Measurements from ENCODE around the gene DSC3. TPM values are rescaled to one million over a fixed set of nuclear protein-coding genes. Genes with fewer than 3 reads are reported as not detected.
"Not testable (repeated sequence)": the region's sequence is repeated elsewhere in the genome, so short reads cannot be mapped to it uniquely, and the experiment has no call there.

DSC3 gene
- total RNA-seq, 1 donor from 2014 or later, result 0.22 TPM

DNA sequence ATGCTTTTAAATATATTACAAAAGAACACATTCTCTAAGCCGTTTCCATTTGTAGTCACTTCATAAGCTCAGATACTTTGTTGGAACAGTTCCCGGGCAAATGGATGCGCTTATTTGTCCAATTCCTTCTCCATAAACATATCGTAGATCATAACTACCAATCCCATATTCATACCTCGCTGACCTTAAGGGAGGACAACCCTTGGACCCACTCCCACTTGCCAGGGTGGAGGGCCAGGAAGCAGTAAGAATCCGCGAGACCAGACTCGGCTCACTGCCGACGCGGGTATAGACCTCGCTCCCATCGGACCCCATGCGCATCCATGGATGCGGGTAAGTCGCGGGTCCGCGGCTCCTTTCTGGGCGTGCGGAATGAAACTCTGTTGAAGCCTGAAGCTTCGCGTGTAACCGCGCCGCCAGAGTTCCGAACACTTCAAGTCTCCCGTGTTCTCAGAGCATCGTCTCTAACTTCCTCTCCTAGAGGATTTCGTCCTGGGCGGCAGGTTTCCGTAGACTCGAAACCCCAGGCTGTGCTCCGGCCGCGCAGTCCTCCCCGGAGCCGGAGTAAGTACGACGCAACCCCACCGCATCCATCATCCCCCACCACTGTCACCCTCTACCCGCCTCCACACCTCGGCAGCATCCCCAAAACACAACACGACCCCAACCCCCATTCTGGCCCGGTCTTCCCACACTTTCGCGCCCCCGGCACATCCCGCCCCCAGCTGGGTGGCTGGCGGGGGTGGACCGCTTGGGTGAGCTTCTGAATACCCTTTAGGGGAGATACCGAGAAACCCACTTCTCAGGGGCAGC lies 1.1 kb downstream of the DSC3 start:
- DNase-seq (ENCODE audit: low spot score), result no peak

- no peak for DNase-seq (ENCODE audit: low spot score)
Observed at GRCh38 chr18:31040686-31041270, 1.8 kb downstream of the DSC3 start.

GRCh38 chr18:31039426-31039825 lies 3.1 kb downstream of the DSC3 start:
- no peak for DNase-seq (ENCODE audit: low spot score)

DNA sequence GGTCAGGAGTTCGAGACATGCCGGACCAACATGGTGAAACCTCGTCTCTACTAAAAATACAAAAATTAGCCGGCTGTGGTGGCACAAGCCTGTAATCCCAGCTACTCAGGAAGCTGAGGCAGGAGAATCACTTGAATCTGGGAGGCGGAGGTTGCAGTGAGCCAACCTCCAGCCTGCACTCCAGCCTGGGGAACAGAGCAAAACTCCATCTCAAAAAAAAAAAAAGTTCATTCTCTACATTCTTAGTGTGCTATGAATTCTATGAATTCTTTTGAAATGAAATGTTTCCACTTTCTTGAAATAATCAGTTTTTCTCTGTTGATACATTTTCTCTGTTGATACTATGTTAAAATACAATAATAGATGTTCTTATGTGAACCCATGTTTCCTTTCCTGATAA lies 4.9 kb downstream of the DSC3 start:
- not testable (repeated sequence) for DNase-seq (ENCODE audit: low spot score)

- no peak for DNase-seq (ENCODE audit: low spot score)
Observed at GRCh38 chr18:31034541-31034940, 8.0 kb downstream of the DSC3 start.

- no peak for DNase-seq (ENCODE audit: low spot score)
Observed at GRCh38 chr18:31030574-31031278, 11.8 kb downstream of the DSC3 start.

DNA sequence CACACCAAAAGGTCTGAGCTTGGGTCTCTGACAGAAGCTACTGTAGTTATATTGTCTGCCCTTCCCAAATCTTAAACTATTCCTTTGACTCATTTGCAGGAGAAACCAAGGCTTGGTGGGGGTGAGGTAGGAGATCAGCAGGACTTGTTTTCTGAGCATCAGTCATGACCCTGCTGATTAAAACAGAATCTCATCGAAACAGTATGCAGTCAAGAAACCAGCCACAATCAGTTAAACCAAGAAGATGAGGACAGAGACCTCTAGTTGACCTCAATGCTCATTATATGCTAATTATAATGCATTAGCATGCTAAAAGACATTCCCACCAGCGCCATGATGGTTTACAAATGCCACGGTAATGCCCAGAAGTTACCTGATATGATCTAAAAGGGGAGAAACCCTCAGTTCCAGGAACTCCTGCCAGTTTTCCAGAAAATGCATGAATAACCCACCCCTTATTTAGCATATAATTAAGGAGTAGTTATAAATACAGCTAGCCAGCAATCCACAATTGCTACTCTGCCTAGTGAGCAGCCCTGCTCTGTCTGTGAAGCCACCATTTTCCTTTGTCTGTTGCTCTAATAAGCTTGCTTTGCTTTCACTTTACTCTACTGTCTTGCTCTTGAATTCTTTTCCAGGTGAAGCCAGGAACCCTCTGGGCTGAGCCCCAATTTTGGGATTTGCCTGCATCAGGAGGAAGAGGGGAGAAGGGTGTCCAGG lies 26.7 kb downstream of the DSC3 start:
- no peak for DNase-seq (ENCODE audit: low spot score)

- DNase-seq (ENCODE audit: low spot score), result not testable (repeated sequence)
Observed at GRCh38 chr18:31011455-31011854, 31.1 kb downstream of the DSC3 start.

DNA sequence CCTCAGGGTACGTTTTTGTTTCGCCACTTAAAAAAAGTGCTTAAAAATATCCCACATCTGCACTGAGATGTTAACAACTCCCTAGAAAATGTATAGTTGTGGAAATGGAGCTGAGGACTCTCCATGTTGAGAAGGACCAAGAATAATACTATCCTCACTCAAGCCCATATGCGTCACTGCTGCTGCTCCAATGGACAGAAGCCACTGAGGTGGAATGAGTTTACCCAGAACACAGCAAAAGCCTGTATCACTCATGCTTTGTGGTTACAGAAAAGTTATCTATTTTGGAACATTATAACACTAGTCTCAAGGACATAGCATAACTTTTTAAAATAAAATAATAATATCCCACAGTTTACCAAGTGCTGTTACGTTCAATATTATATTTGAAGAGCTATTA lies 31.9 kb downstream of the DSC3 start:
- DNase-seq (ENCODE audit: low spot score), result no peak

GRCh38 chr18:30999887-31000628 lies 42.5 kb downstream of the DSC3 start:
- DNase-seq (ENCODE audit: low spot score), result no peak

- DNase-seq (ENCODE audit: low spot score), result no peak
Observed at GRCh38 chr18:30999186-30999585, 43.4 kb downstream of the DSC3 start.

GRCh38 chr18:30997223-30997622 lies 45.3 kb downstream of the DSC3 start:
- no peak for DNase-seq (ENCODE audit: low spot score)

GRCh38 chr18:30992231-30992630 lies 50.3 kb downstream of the DSC3 start:
- no peak for DNase-seq (ENCODE audit: low spot score)

DNA sequence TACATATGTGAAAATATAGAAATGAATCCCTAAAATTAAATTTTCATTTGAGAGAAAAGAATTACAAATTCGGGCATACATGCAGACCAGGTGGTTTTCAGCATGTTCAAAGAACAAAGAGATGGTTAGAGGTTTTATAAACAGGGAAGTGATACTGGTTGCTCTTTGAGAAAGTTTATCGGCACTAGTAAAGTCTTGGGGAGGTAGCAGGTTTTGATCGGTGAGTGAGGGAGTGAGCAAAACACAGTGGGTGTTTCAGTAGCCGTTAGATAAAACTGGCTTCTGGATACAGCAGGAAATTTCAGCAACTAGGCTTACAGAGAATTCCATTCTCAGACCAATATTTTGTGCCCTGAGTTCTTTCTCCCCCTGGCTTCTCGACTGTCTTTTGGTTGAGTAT lies 51.1 kb downstream of the DSC3 start:
- DNase-seq (ENCODE audit: low spot score), result no peak

GRCh38 chr18:30989141-30989540 lies 53.4 kb downstream of the DSC3 start:
- DNase-seq (ENCODE audit: low spot score), result no peak

DNA sequence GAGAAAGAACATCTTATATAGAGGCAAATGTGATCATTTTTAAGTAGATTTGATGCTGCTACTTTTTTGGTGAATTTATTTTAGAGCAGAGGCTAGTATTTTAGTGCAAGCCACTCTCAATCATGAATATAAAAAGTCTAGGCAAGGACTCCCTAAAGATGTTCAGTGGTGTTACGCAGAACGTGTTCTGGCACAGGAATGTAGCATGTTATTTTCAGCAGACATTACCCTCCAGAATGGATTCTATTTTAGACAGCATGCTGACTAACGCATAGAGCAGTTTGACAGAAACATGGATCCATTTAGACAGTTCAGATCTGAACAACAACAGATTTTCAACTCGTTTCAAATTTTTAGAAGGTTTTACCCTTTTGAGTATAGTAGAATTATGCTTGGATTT lies 54.1 kb downstream of the DSC3 start:
- DNase-seq (ENCODE audit: low spot score), result no peak

GRCh38 chr18:30987467-30988241 lies 54.9 kb downstream of the DSC3 start:
- no peak for DNase-seq (ENCODE audit: low spot score)

GRCh38 chr18:30985753-30986152 lies 56.8 kb downstream of the DSC3 start:
- no peak for DNase-seq (ENCODE audit: low spot score)

GRCh38 chr18:30982285-30982992 lies 60.1 kb downstream of the DSC3 start:
- DNase-seq (ENCODE audit: low spot score), result no peak

- not testable (repeated sequence) for DNase-seq (ENCODE audit: low spot score)
Observed at GRCh38 chr18:30978091-30978490, 64.5 kb downstream of the DSC3 start.
